Measurements from ENCODE around the gene ITGB5.

GRCh38 chr3:124791142-124791541 lies 96.0 kb downstream of the ITGB5 start:
- no peak for TF ChIP-seq ZFP3 (CRISPR knock-in tag; IDR thresholded peaks at IDR 0.05)
- TF ChIP-seq TOX (CRISPR knock-in tag; IDR thresholded peaks at IDR 0.05; ENCODE audit: borderline replicate concordance): no peak
- TF ChIP-seq PATZ1 (CRISPR knock-in tag; IDR thresholded peaks at IDR 0.05; ENCODE audit: borderline replicate concordance): no peak
- TF ChIP-seq ARNTL (CRISPR knock-in tag; IDR thresholded peaks at IDR 0.05; ENCODE audit: borderline replicate concordance, low read depth): no peak
- TF ChIP-seq CSRNP3 (CRISPR knock-in tag; IDR thresholded peaks at IDR 0.05): no peak
- no peak for TF ChIP-seq GLIS3 (CRISPR knock-in tag; IDR thresholded peaks at IDR 0.05)
- TF ChIP-seq BACH2 (CRISPR knock-in tag; IDR thresholded peaks at IDR 0.05; ENCODE audit: borderline replicate concordance): no peak
- no peak for TF ChIP-seq TCF4 (CRISPR knock-in tag; IDR thresholded peaks at IDR 0.05; ENCODE audit: borderline replicate concordance)
- no peak for TF ChIP-seq ZFP30 (CRISPR knock-in tag; IDR thresholded peaks at IDR 0.05)
- no peak for TF ChIP-seq SNAI2 (CRISPR knock-in tag; IDR thresholded peaks at IDR 0.05)
- no peak for TF ChIP-seq CREB5 (CRISPR knock-in tag; IDR thresholded peaks at IDR 0.05; ENCODE audit: low read depth)
- TF ChIP-seq TSHZ2 (CRISPR knock-in tag; IDR thresholded peaks at IDR 0.05): no peak
- TF ChIP-seq ZC3H10 (CRISPR knock-in tag; IDR thresholded peaks at IDR 0.05): no peak
- TF ChIP-seq OSR1 (CRISPR knock-in tag; IDR thresholded peaks at IDR 0.05): no peak

Data from SK-N-SH treated with all-trans-retinoic acid at 6 μM for 48 hours (cell line).